ENCODE data around the gene OTP.

DNA sequence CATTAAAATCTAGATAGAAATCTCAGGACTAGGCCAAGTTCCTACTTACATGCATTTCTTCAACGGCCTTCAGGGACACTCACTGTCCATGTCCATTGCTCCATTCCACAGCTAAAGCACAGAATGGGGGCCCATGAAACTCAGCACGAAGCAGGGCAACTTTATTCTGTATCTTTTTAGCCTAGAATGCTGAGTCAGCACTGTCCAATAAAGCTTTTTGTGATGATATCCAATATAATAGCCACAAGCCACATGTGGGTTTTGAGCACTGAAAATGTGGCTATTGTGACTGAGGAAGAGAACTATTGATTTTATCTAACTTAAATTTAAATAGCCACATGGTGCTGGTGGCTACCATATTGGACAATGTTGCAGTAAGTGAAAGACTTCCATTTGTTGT is 21.6 kb downstream of the OTP start:
- no peak for TF ChIP-seq POLR2A (IDR thresholded peaks at IDR 0.05)
- TF ChIP-seq, protein P1, sequence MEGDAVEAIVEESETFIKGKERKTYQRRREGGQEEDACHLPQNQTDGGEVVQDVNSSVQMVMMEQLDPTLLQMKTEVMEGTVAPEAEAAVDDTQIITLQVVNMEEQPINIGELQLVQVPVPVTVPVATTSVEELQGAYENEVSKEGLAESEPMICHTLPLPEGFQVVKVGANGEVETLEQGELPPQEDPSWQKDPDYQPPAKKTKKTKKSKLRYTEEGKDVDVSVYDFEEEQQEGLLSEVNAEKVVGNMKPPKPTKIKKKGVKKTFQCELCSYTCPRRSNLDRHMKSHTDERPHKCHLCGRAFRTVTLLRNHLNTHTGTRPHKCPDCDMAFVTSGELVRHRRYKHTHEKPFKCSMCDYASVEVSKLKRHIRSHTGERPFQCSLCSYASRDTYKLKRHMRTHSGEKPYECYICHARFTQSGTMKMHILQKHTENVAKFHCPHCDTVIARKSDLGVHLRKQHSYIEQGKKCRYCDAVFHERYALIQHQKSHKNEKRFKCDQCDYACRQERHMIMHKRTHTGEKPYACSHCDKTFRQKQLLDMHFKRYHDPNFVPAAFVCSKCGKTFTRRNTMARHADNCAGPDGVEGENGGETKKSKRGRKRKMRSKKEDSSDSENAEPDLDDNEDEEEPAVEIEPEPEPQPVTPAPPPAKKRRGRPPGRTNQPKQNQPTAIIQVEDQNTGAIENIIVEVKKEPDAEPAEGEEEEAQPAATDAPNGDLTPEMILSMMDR (IDR thresholded peaks at IDR 0.05) = no peak
- TF ChIP-seq POLR2AphosphoS5 (IDR thresholded peaks at IDR 0.05) = no peak

Measured in prostate gland (tissue), 2 donors.